ENCODE data around the gene SUSD2.

GRCh38 chr22:24147666-24148065, 33.6 kb upstream of the SUSD2 start:
- TF ChIP-seq, protein P1, sequence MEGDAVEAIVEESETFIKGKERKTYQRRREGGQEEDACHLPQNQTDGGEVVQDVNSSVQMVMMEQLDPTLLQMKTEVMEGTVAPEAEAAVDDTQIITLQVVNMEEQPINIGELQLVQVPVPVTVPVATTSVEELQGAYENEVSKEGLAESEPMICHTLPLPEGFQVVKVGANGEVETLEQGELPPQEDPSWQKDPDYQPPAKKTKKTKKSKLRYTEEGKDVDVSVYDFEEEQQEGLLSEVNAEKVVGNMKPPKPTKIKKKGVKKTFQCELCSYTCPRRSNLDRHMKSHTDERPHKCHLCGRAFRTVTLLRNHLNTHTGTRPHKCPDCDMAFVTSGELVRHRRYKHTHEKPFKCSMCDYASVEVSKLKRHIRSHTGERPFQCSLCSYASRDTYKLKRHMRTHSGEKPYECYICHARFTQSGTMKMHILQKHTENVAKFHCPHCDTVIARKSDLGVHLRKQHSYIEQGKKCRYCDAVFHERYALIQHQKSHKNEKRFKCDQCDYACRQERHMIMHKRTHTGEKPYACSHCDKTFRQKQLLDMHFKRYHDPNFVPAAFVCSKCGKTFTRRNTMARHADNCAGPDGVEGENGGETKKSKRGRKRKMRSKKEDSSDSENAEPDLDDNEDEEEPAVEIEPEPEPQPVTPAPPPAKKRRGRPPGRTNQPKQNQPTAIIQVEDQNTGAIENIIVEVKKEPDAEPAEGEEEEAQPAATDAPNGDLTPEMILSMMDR (IDR thresholded peaks at IDR 0.05): no peak
- no peak for TF ChIP-seq EP300 (IDR thresholded peaks at IDR 0.05)
